ENCODE data around the gene LEPROT. TPM values are rescaled to one million over a fixed set of nuclear protein-coding genes. Genes with fewer than 3 reads are reported as not detected.

LEPROT gene
- total RNA-seq (2022; extraction: Qiagen RNA extraction; ENCODE audit: low read depth): 37.3 to 48.8 TPM (median 42.4 TPM) in 5 replicates

GRCh38 chr1:65420590-65421350 lies at the start of gene LEPROT, which contains the start of gene LEPR:
LEPROT (plus strand) TSS chr1:65420668; CDS start chr1:65420725, 57 bp downstream.
LEPR (plus strand) TSS chr1:65420668; CDS start chr1:65565566, 144,898 bp downstream.

Other genes starting within 250 kb of the LEPROT start
- 4.8 to 8.0 TPM (median 7.7 TPM) in 5 replicates for gene DNAJC6, start 111.1 kb upstream of the LEPROT start, total RNA-seq (2022; extraction: Qiagen RNA extraction; ENCODE audit: low read depth)
- 2.0 to 3.5 TPM (median 2.9 TPM) in 5 replicates for gene LEPR, start within 50 bp of the LEPROT start, total RNA-seq (2022; extraction: Qiagen RNA extraction; ENCODE audit: low read depth)

Measured in A549 treated with GW870086 at 1 μM for 4 hours (cell line).